ENCODE data around the gene TET2. TPM values are rescaled to one million over a fixed set of nuclear protein-coding genes. Genes with fewer than 3 reads are reported as not detected.

TET2 gene
- total RNA-seq, 6 donors from 2014 or later, result 25.1 to 41.9 (median 29.7) TPM

- H3K4me1 ChIP-seq, result peaks cover 0 to 5% (median 0%) of the 10 kb centered on the region in 4 donors
- DNase-seq, result no peak
- TF ChIP-seq POLR2AphosphoS5 (IDR thresholded peaks at IDR 0.05), result no peak
- no peak for TF ChIP-seq POLR2A (IDR thresholded peaks at IDR 0.05)
- no peak for TF ChIP-seq EP300 (IDR thresholded peaks at IDR 0.05)
- TF ChIP-seq CTCF (IDR thresholded peaks at IDR 0.05), result no peak
- no peaks in the 10 kb centered on the region for H3K27me3 ChIP-seq
- no peaks in the 10 kb centered on the region for H3K36me3 ChIP-seq
- no peak overlapping the region for H3K27ac ChIP-seq
- H3K4me3 ChIP-seq, result no peak overlapping the region
- no peaks in the 10 kb centered on the region for H3K9me3 ChIP-seq
- ATAC-seq (ENCODE audit: low FRiP score in 2 of 2), result no peak
Observed at GRCh38 chr4:105120626-105121025, 26.1 kb upstream of the TET2 start.

GRCh38 chr4:105122350-105122749 lies 24.3 kb upstream of the TET2 start:
- no peaks in the 10 kb centered on the region for H3K9me3 ChIP-seq
- 78 to 83% methylated on average over 4 of the region's 4 CpGs for WGBS, 2 donors
- no peak for ATAC-seq (ENCODE audit: low FRiP score in 2 of 2)
- H3K36me3 ChIP-seq, result no peaks in the 10 kb centered on the region
- H3K27me3 ChIP-seq, result no peaks in the 10 kb centered on the region
- TF ChIP-seq POLR2A (IDR thresholded peaks at IDR 0.05) (no peak), EP300 (IDR thresholded peaks at IDR 0.05) (no peak), CTCF (IDR thresholded peaks at IDR 0.05) (no peak), POLR2AphosphoS5 (IDR thresholded peaks at IDR 0.05) (no peak)
- no peaks in the 10 kb centered on the region for H3K4me1 ChIP-seq
- no peak overlapping the region for H3K27ac ChIP-seq
- H3K4me3 ChIP-seq, result no peak overlapping the region
- no peak for DNase-seq

- DNase-seq (no peak), ATAC-seq (ENCODE audit: low FRiP score in 2 of 2) (no peak)
- Histone ChIP-seq H3K9me3 (no peaks in the 10 kb centered on the region), H3K27me3 (no peaks in the 10 kb centered on the region), H3K4me3 (no peak overlapping the region), H3K27ac (no peak overlapping the region), H3K4me1 (peaks cover 0 to 4% (median 0%) of the 10 kb centered on the region in 4 donors), H3K36me3 (no peaks in the 10 kb centered on the region)
- TF ChIP-seq POLR2A (IDR thresholded peaks at IDR 0.05) (no peak), CTCF (IDR thresholded peaks at IDR 0.05) (no peak), EP300 (IDR thresholded peaks at IDR 0.05) (no peak), POLR2AphosphoS5 (IDR thresholded peaks at IDR 0.05) (no peak)
- WGBS, 2 donors, result 73 to 83% methylated on average over 3 of the region's 3 CpGs
Observed at GRCh38 chr4:105126311-105127169, 20.1 kb upstream of the TET2 start.

- DNase-seq (no peak), ATAC-seq (ENCODE audit: low FRiP score in 2 of 2) (no peak)
- H3K9me3 ChIP-seq, result no peaks in the 10 kb centered on the region
- WGBS, 2 donors, result 55 to 63% methylated on average over 2 of the region's 2 CpGs
- H3K4me1 ChIP-seq, result peaks cover 0 to 4% (median 0%) of the 10 kb centered on the region in 4 donors
- H3K4me3 ChIP-seq, result no peak overlapping the region
- H3K27ac ChIP-seq, result no peak overlapping the region
- no peaks in the 10 kb centered on the region for H3K27me3 ChIP-seq
- TF ChIP-seq POLR2A (IDR thresholded peaks at IDR 0.05) (no peak), EP300 (IDR thresholded peaks at IDR 0.05) (no peak), CTCF (IDR thresholded peaks at IDR 0.05) (no peak), POLR2AphosphoS5 (IDR thresholded peaks at IDR 0.05) (no peak)
- H3K36me3 ChIP-seq, result no peaks in the 10 kb centered on the region
Observed at GRCh38 chr4:105127170-105127445, 19.6 kb upstream of the TET2 start.

- TF ChIP-seq POLR2A (IDR thresholded peaks at IDR 0.05), result no peak
- no peak for TF ChIP-seq CTCF (IDR thresholded peaks at IDR 0.05)
- no peak for TF ChIP-seq POLR2AphosphoS5 (IDR thresholded peaks at IDR 0.05)
- WGBS, 2 donors, result 48 to 69% methylated on average over 1 of the region's 1 CpG
- no peak for ATAC-seq (ENCODE audit: low FRiP score in 2 of 2)
Observed at GRCh38 chr4:105128208-105128607, 18.5 kb upstream of the TET2 start.

More at GRCh38 chr4:105128208-105128607, 18.5 kb upstream of the TET2 start:
- H3K36me3 ChIP-seq, result no peaks in the 10 kb centered on the region
- no peak overlapping the region for H3K4me3 ChIP-seq
- H3K9me3 ChIP-seq, result no peaks in the 10 kb centered on the region
- no peaks in the 10 kb centered on the region for H3K27me3 ChIP-seq
- peaks cover 0 to 4% (median 0%) of the 10 kb centered on the region in 4 donors for H3K4me1 ChIP-seq
- no peak overlapping the region for H3K27ac ChIP-seq
- no peak for DNase-seq
